Right atrium auricular region (tissue), 2 donors: Measurements from ENCODE around the gene PARPBP. TPM values are rescaled to one million over a fixed set of nuclear protein-coding genes. Genes with fewer than 3 reads are reported as not detected.

Experiments
- DNase-seq: peaks from one replicate; pipeline ENCODE4 v3.0.0-alpha.2; 2019; ENCODE audit warnings: low spot score
- H3K27ac ChIP-seq, 2 donors: fragments of 200-600 bp; sonication (generic); 1 replicate in 1 of 2; 2 replicates in 1 of 2; pipeline ENCODE4 v1.5.1; 2016 to 2019
- H3K27me3 ChIP-seq, 2 donors: fragments of 200-600 bp; sonication (generic); one replicate each; pipeline versions ENCODE4 v1.5.1 to v1.6.0; 2017 to 2019
- H3K36me3 ChIP-seq: fragments of 200-600 bp; sonication (generic); one replicate; pipeline ENCODE4 v1.5.1; 2016
- H3K4me1 ChIP-seq, 2 donors: fragments of 200-600 bp; sonication (generic); one replicate each; pipeline versions ENCODE4 v1.5.1 to v1.6.0; 2017 to 2019
- H3K4me3 ChIP-seq, 2 donors: fragments of 200-600 bp; sonication (generic); 1 replicate in 1 of 2; 2 replicates in 1 of 2; pipeline ENCODE4 v1.5.1; 2017 to 2019; ENCODE audit warnings: mild to moderate bottlenecking in 1 of 2, moderate library complexity in 1 of 2
- H3K9me3 ChIP-seq, 2 donors: fragments of 200-600 bp; sonication (generic); one replicate each; pipeline ENCODE4 v1.5.1; 2019
- total RNA-seq, 2 donors: library from RNA; depleted of rRNA; stranded (reverse); fragments of >200 nt; gene quantifications; one replicate each; pipeline ENCODE4 v1.1.0, GENCODE V29; 2016
- TF ChIP-seq, protein P1 (sequence below), 2 donors: fragments of 200-600 bp; sonication (generic); IDR thresholded peaks; one replicate each; pipeline ENCODE4 v1.5.1; 2019; ENCODE audit warnings: antibody characterized with exemption in 2 of 2

Gene PARPBP
- total RNA-seq, 2 donors from 2014 or later = 0.28 to 2.2 TPM

DNA sequence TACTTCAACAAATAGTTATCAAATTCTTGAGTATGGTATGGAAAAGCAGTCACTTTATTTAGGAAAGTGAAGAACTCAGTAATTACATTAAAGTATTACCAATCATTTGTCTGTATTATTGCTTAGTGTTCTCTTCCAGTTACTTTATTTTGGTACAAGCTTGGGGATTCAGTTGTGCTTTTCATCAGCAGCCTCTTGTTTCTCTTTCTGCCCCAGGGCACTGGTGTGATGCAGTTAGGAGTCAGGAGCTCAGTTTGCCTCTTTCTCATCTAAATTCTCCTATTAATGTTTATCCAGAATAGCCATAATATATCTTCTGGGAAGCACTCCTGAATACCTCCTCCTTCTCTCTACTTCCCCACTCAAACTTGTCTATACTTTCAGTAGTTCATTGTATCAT lies 52.0 kb downstream of the PARPBP start:
- Histone ChIP-seq H3K4me3 (no peak overlapping the region), H3K9me3 (no peaks in the 10 kb centered on the region)
- no peak for DNase-seq

DNA sequence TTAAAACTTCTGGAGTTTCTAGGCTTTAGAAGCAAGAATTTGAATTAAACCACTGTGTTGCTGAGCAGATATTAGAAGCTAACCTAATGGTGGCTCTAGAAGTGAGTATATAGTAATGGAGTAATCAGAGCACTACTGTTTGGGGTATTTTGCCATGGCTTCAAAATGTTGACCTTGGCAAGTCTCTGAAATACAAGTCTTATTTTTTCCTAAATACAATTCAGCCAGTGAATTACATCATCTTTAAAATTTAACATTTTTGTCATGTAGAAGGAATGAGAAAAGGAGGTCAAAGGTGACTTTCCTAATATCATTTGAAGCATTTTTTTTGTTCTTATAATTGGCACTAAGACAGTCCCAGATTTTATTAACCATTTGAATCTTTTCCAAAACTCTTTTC lies 52.5 kb downstream of the PARPBP start:
- H3K36me3 ChIP-seq = no peaks in the 10 kb centered on the region
- H3K27ac ChIP-seq = peak overlapping the region in 1 of 2 donors; percentile 24
- TF ChIP-seq, protein P1, sequence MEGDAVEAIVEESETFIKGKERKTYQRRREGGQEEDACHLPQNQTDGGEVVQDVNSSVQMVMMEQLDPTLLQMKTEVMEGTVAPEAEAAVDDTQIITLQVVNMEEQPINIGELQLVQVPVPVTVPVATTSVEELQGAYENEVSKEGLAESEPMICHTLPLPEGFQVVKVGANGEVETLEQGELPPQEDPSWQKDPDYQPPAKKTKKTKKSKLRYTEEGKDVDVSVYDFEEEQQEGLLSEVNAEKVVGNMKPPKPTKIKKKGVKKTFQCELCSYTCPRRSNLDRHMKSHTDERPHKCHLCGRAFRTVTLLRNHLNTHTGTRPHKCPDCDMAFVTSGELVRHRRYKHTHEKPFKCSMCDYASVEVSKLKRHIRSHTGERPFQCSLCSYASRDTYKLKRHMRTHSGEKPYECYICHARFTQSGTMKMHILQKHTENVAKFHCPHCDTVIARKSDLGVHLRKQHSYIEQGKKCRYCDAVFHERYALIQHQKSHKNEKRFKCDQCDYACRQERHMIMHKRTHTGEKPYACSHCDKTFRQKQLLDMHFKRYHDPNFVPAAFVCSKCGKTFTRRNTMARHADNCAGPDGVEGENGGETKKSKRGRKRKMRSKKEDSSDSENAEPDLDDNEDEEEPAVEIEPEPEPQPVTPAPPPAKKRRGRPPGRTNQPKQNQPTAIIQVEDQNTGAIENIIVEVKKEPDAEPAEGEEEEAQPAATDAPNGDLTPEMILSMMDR (IDR thresholded peaks at IDR 0.05) = no peak
- no peaks in the 10 kb centered on the region for H3K4me1 ChIP-seq
- H3K9me3 ChIP-seq = no peaks in the 10 kb centered on the region
- no peaks in the 10 kb centered on the region for H3K27me3 ChIP-seq
- H3K4me3 ChIP-seq = no peak overlapping the region
- no peak for DNase-seq

More for the DNA sequence above, 52.0 kb downstream of the PARPBP start:
- H3K27ac ChIP-seq = no peak overlapping the region
- no peaks in the 10 kb centered on the region for H3K27me3 ChIP-seq
- no peaks in the 10 kb centered on the region for H3K4me1 ChIP-seq
- TF ChIP-seq, protein P1 (IDR thresholded peaks at IDR 0.05) = no peak
- H3K36me3 ChIP-seq = no peaks in the 10 kb centered on the region

DNA sequence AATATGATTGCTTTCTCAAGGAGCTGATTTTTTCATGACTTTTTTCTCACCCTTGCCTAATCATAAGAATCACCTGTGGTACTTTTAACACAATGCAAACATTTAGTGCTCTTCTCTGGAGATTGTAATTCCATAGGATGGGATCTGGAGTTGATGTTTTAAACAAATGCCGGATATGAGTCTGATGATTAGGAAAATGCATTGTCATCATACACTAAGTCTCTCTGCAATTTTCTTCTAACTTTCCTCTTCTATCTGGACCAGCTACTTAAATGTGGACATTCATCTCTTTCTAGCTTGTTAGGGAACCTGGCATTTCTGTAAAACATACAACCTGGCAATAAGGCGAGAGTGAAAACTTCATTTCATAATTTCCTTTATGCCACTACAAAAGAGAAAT lies 54.1 kb downstream of the PARPBP start:
- Histone ChIP-seq H3K27me3 (no peaks in the 10 kb centered on the region), H3K4me1 (no peaks in the 10 kb centered on the region), H3K9me3 (no peaks in the 10 kb centered on the region), H3K27ac (no peak overlapping the region), H3K36me3 (no peaks in the 10 kb centered on the region), H3K4me3 (no peak overlapping the region)
- TF ChIP-seq, protein P1 (IDR thresholded peaks at IDR 0.05) = no peak
- DNase-seq = no peak

DNA sequence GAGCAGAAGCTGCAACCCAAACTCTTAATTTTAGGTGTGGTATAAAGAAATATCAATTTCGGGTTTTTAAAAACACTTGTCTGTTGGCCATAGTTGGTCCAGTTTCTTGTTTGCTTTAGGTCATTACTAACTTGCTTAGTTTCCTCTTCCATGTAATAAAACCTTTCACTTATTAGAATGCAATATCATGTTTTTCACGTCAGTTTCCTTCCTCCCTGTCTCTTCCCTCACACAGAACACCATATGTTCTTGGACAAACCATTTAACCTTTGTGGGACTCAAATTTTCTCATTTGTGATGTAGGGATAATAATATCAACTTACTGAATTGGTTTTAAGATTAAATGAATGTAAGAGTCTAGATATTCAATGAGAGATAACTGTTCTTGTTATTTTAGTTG lies 54.8 kb downstream of the PARPBP start:
- Histone ChIP-seq H3K27ac (no peak overlapping the region), H3K4me1 (no peaks in the 10 kb centered on the region), H3K27me3 (no peaks in the 10 kb centered on the region), H3K4me3 (no peak overlapping the region), H3K9me3 (no peaks in the 10 kb centered on the region), H3K36me3 (no peaks in the 10 kb centered on the region)
- DNase-seq = no peak
- TF ChIP-seq, protein P1 (IDR thresholded peaks at IDR 0.05) = no peak

DNA sequence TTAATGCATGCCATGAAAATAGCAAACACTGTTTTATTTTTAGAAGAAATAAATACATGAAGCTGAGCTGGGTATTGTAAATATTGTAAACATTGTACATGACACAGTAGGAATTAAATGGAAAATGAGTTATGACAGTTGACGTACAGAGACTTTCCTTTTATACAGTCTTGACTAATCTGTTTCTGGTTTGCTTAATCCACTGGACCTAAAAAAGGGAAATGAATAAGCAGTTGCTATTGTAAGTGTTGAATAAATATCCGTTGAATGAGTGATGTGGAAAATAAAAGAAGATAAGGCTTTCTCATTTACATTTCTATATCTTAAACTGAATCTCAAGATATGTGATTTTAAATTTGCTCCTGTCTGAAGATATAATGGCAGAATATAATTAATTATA lies 62.7 kb downstream of the PARPBP start:
- no peaks in the 10 kb centered on the region for H3K4me1 ChIP-seq

DNA sequence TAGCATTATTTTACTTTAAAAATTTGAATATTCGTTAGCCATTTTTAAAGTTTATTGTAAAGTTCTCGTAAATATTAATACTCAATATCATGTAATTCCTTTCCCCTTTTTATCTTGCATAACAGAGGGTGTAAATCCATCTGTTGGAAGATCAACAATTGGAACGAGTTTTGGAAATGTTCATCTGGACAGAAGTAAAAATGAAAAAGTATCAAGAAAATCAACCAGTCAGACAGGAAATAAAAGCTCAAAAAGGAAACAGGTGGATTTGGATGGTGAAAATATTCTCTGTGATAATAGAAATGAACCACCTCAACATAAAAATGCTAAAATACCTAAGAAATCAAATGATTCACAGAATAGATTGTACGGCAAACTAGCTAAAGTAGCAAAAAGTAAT lies 75.8 kb downstream of the PARPBP start:
- no peaks in the 10 kb centered on the region for H3K27me3 ChIP-seq
- DNase-seq = no peak
- H3K4me1 ChIP-seq = no peaks in the 10 kb centered on the region
- TF ChIP-seq, protein P1 (IDR thresholded peaks at IDR 0.05) = no peak
- no peak overlapping the region for H3K27ac ChIP-seq
- no peaks in the 10 kb centered on the region for H3K9me3 ChIP-seq
- no peak overlapping the region for H3K4me3 ChIP-seq
- no peaks in the 10 kb centered on the region for H3K36me3 ChIP-seq

More for the DNA sequence above, 62.7 kb downstream of the PARPBP start:
- TF ChIP-seq, protein P1 (IDR thresholded peaks at IDR 0.05) = no peak
- H3K36me3 ChIP-seq = no peaks in the 10 kb centered on the region
- H3K4me3 ChIP-seq = no peak overlapping the region
- no peaks in the 10 kb centered on the region for H3K27me3 ChIP-seq
- DNase-seq = no peak
- no peaks in the 10 kb centered on the region for H3K9me3 ChIP-seq
- H3K27ac ChIP-seq = no peak overlapping the region
